Measurements from ENCODE around the gene LTBP2. TPM values are rescaled to one million over a fixed set of nuclear protein-coding genes. Genes with fewer than 3 reads are reported as not detected.
A peak's percentile ranks its signal among the peaks of the same experiment; 100 is the strongest.

The LTBP2 gene
- total and polyA plus RNA-seq, 2 of the 8 experiments (the other 6 are each of a cell fraction or from before 2014, with no cell fraction given), result 0.48 to 0.89 TPM

- Histone ChIP-seq H4K5ac (ENCODE audit: insufficient read length, low read depth, low read length) (no peak overlapping the region), H4K20me1 (replicated peaks in 1 of 2; ENCODE audit: control insufficient read depth in 1 of 2, insufficient read depth in 2 of 2, low read length in 2 of 2) (no peaks in the 10 kb centered on the region), H3K79me2 (ENCODE audit: control insufficient read depth in 1 of 2, insufficient read depth in 2 of 2, low read length in 2 of 2) (no peaks in the 10 kb centered on the region), H2BK15ac (ENCODE audit: low read length) (no peak overlapping the region), H3K23ac (ENCODE audit: insufficient read length) (no peak overlapping the region), H2AK5ac (ENCODE audit: low read depth, low read length) (no peak overlapping the region), H2BK5ac (ENCODE audit: low read depth, low read length) (no peak overlapping the region), H3K4ac (replicated peaks; ENCODE audit: insufficient read length, low read depth, low read length) (no peak overlapping the region), H3K79me1 (ENCODE audit: low read depth, low read length) (no peaks in the 10 kb centered on the region), H3K4me3 (ENCODE audit: extremely low read depth in 1 of 4, insufficient read depth in 2 of 4, low read depth in 3 of 4, low read length in 4 of 4) (no peak overlapping the region), H4K8ac (ENCODE audit: extremely low read depth, insufficient read depth, low read length) (peak overlapping the region; percentile 51; the same call in 1 of the 2 replicates), H3K27me3 (replicated peaks in 1 of 4; ENCODE audit: control insufficient read depth in 3 of 4, extremely low read depth in 1 of 4, insufficient read depth in 3 of 4, low read length in 3 of 4) (no peaks in the 10 kb centered on the region), H3K27ac (ENCODE audit: low read depth, low read length) (no peak overlapping the region), H2AFZ (ENCODE audit: low read length) (no peak overlapping the region), H4K91ac (replicated peaks; ENCODE audit: insufficient read length, low read length) (no peak overlapping the region), H3K4me2 (ENCODE audit: insufficient read depth in 1 of 2, low read depth in 2 of 2, low read length in 2 of 2) (no peak overlapping the region), H3K23me2 (ENCODE audit: low read depth, low read length) (no peaks in the 10 kb centered on the region; the same call in 1 of the 2 replicates), H3K9me3 (ENCODE audit: insufficient read depth in 2 of 2, low read depth in 1 of 2, low read length in 1 of 2) (no peaks in the 10 kb centered on the region), H2BK20ac (ENCODE audit: low read length) (no peak overlapping the region), H2BK120ac (replicated peaks; ENCODE audit: low read depth, low read length) (no peak overlapping the region), H3K9ac (replicated peaks in 1 of 4; ENCODE audit: extremely low read depth in 1 of 4, low read depth in 3 of 4, low read length in 3 of 4) (no peak overlapping the region), H3K56ac (replicated peaks; ENCODE audit: insufficient read length, low read depth, low read length) (no peak overlapping the region), H3K4me1 (replicated peaks in 1 of 4; ENCODE audit: control insufficient read depth in 3 of 4, insufficient read depth in 4 of 4, low read length in 3 of 4) (peaks cover 0 to 10% (median 3%) of the 10 kb centered on the region in 4 experiments; a peak in 5 of 7 replicates), H2BK12ac (ENCODE audit: low read depth, low read length) (no peak overlapping the region), H3K14ac (ENCODE audit: insufficient read length) (no peak overlapping the region), H3K36me3 (ENCODE audit: control insufficient read depth in 2 of 4, insufficient read depth in 4 of 4, low read length in 3 of 4) (no peaks in the 10 kb centered on the region), H3K18ac (ENCODE audit: extremely low read depth, low read length) (no peak overlapping the region)
- FAIRE-seq (no peak), DNase-seq (ENCODE audit: low read depth in 1 of 2, low spot score in 2 of 2) (no peak)
- TF ChIP-seq CTBP2 (IDR thresholded peaks at IDR 0.05; ENCODE audit: borderline replicate concordance, insufficient read depth, insufficient read length, low read length) (no peak), POU5F1 (IDR thresholded peaks at IDR 0.05; ENCODE audit: low read depth, low read length) (no peak), SP1 (IDR thresholded peaks at IDR 0.05; ENCODE audit: low read depth, low read length) (no peak), SAP30 (IDR thresholded peaks at IDR 0.05; ENCODE audit: insufficient read depth, insufficient replicate concordance, low read length) (no peak)
- ChIA-PET POLR2A (ENCODE audit: partially characterized antibody) (no interaction called here), CTCF (ENCODE audit: partially characterized antibody) (interaction anchor here (1.3 to 3.6 kb wide), 7 partner anchors 14 to 66 kb away, joined by 3 to 18 read pairs (median 9); no protein-coding TSS in a partner anchor)
- 95% methylated on average over 18 of the region's 21 CpGs; no CpG with 5 or more reads in 1 of the 2 experiments for WGBS, 2 experiments (ENCODE audit: extremely low coverage in 1 of 2, insufficient coverage in 1 of 2, insufficient read length in 1 of 2, insufficient replicate concordance in 2 of 2, low coverage in 1 of 2, low lambda C conversion rate in 2 of 2, missing lambda C conversion rate in 1 of 2)
Observed at GRCh38 chr14:74567646-74568379, 44.2 kb downstream of the LTBP2 start.

Measured in H1 (cell line).